ENCODE results near the gene PTPRR. TPM values are rescaled to one million over a fixed set of nuclear protein-coding genes. Genes with fewer than 3 reads are reported as not detected.

The PTPRR gene
- total RNA-seq, 2 experiments from 2014 or later = not detected

Small RNA genes lying within 50 kb of the gene (small RNA-seq; reads per million reads assigned to genes)
- not detected for gene RF00019

Other genes with a start within 250 kb of the PTPRR start
- gene TSPAN8, start 237.3 kb upstream of the PTPRR start, total RNA-seq (2014; rRNA removed; shearing (Covaris generic)) = not detected in 2 replicates
- not detected in 2 replicates for gene TSPAN8, start 237.3 kb upstream of the PTPRR start, total RNA-seq (2022)